Heart left ventricle (tissue), 16 donors: Measurements from ENCODE around the gene C10orf53. TPM values are rescaled to one million over a fixed set of nuclear protein-coding genes. Genes with fewer than 3 reads are reported as not detected.

Source experiments
- ATAC-seq, 4 donors: fragments of 200-7000 bp; cut with Tn5 transposase; one replicate each; pipeline ENCODE4 v1.9.1; 2020 to 2022; ENCODE audit warnings: moderate library complexity in 4 of 4, mild to moderate bottlenecking in 3 of 4, moderate number of reproducible peaks in 1 of 4
- DNase-seq, 5 donors: peaks; one replicate each; pipeline ENCODE4 v3.0.0-alpha.2; 2020
- H3K27ac ChIP-seq, 12 donors: fragments of 200-600 bp; sonication (generic) in 4 of 12; one replicate each; pipeline versions ENCODE4 v1.5.0 to v1.8.0; 2016 to 2022; ENCODE audit warnings: mild to moderate bottlenecking in 2 of 12
- H3K27me3 ChIP-seq, 9 donors: fragments of 200-600 bp; sonication (generic) in 2 of 9; one replicate each; pipeline versions ENCODE4 v1.5.1 to v1.8.0; 2016 to 2022; ENCODE audit warnings: mild to moderate bottlenecking in 3 of 9
- H3K36me3 ChIP-seq, 9 donors: fragments of 200-600 bp; sonication (generic) in 2 of 9; one replicate each; pipeline versions ENCODE4 v1.5.0 to v1.8.0; 2018 to 2022; ENCODE audit warnings: mild to moderate bottlenecking in 2 of 9
- H3K4me1 ChIP-seq, 12 donors: fragments of 200-600 bp; sonication (generic) in 4 of 12; one replicate each; pipeline versions ENCODE4 v1.5.0 to v1.8.0; 2016 to 2022; ENCODE audit warnings: mild to moderate bottlenecking in 3 of 12
- H3K4me3 ChIP-seq, 12 donors: fragments of 200-600 bp; sonication (generic) in 4 of 12; one replicate each; pipeline versions ENCODE4 v1.5.0 to v1.8.0; 2017 to 2022; ENCODE audit warnings: mild to moderate bottlenecking in 9 of 12, moderate library complexity in 4 of 12
- H3K9me3 ChIP-seq, 12 donors: fragments of 200-600 bp; sonication (generic) in 4 of 12; one replicate each; pipeline versions ENCODE4 v1.5.0 to v1.8.0; 2016 to 2022; ENCODE audit warnings: mild to moderate bottlenecking in 1 of 12
- POLR2A ChIP-seq, 2 donors: fragments of 450-650 bp; IDR thresholded peaks; one replicate each; pipeline ENCODE4 v1.6.1; 2017; ENCODE audit warnings: antibody characterized with exemption in 2 of 2, mild to moderate bottlenecking in 2 of 2, moderate library complexity in 2 of 2
- WGBS, 4 donors: extraction: QIAGEN DNeasy Blood & Tissue Kit in 2 of 4; methylation state at CpG; one replicate each; pipeline versions ENCODE4 v1.1.5 to v1.1.7; 2013 to 2018; 5-methylcytosine and 5-hydroxymethylcytosine counted together
- intact Hi-C, 10 donors: fragments of 100-400 bp; cut with DNase I; formaldehyde crosslinking; loops; one replicate each; pipeline versions ENCODE4 v1.11.1 to v1.14.2; 2022
- polyA plus RNA-seq, 2 donors: library from polyadenylated mRNA; stranded (reverse); fragments of 200-250 nt; gene quantifications; one replicate each; pipeline ENCODE4 v1.2.3, GENCODE V29; 2013
- total RNA-seq, 9 donors: library from RNA; depleted of rRNA in 2 of 9; stranded (reverse); fragments of >200 nt in 2 of 9; fragmentation: NEBNext Ultra II Directional in 3 of 9; extraction: Animal tissue kit (Norgen Biotek cat#: 25700) in 3 of 9; gene quantifications; one replicate each; pipeline versions ENCODE4 v1.1.0 to v1.2.4, GENCODE V29; 2016 to 2023
- TF ChIP-seq, protein P1 (sequence below), 12 donors: fragments of 200-600 bp; sonication (generic) in 4 of 12; IDR thresholded peaks; one replicate each; pipeline versions ENCODE4 v1.5.0 to v1.8.0; 2018 to 2022; ENCODE audit warnings: antibody characterized with exemption in 12 of 12, mild to moderate bottlenecking in 5 of 12
- donor health status: ischemic (EF 13 %, LVEDD 7.1; RV severe dilation, severe dysfunction).
- donor health status: healthy with polysubstance abuse.
- donor health status: DM: no; HTN: yes; CAD: no.
- donor health status: DM: no; HTN: no; CAD: no.
- donor health status: ischemic (EF 25% LVEDD 6.9; RV normal size, moderate dysfunction).
- donor health status: ischemic (EF 25% LVEDD 5.7; RV mildly dilated, moderate dysfunction).
- donor health status: healthy.
- donor health status: DM: yes; HTN: yes; CAD: no.
- donor health status: ischemic (EF 35%, LVEDD 5.7; RV mildly dilated, moderate dysfunction).
- donor health status: nonischemic (EF 11% LVEDD 7.7; RV severe dilation, severe dysfunction).
- donor health status: DM: yes; HTN: yes; CAD: no.
- donor health status: PGD.
- donor health status: ischemic (EF 29% LVEDD 5.4; RV normal size, mild dysfunction).
- donor health status: nonischemic (EF 23%, LVEDD 6.1; RV moderate dilation, normal function).

Gene C10orf53
- total and polyA plus RNA-seq, 11 donors: not detected

DNA sequence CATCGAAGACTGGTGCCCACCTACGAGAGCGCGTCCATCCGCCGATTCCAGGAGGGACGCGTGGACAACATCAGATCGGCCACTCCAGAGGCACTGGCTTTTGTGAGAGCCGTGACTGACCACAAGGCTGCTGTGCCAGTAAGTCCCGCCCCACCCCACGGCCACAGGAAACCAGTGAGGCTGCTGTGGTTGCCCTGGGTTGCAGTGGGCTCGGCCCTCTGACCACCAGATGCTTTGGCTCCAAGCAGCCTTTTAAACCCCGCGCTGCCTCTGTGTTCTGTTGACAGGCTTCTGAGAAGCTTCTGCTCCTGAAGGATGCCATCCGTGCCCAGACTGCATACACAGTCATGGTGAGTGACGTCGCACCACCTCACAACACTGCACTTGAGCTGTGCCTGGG lies 24.4 kb upstream of the C10orf53 start:
- 85 to 88% (median 85%) methylated on average over 14 to 18 of the region's 18 CpGs for WGBS, 4 donors
- peaks cover 0 to 23% (median 0%) of the 10 kb centered on the region in 9 donors for H3K27me3 ChIP-seq
- peaks cover 0 to 18% (median 9%) of the 10 kb centered on the region in 12 donors for H3K9me3 ChIP-seq
- no peak for TF ChIP-seq POLR2A (IDR thresholded peaks at IDR 0.05)
- TF ChIP-seq, protein P1, sequence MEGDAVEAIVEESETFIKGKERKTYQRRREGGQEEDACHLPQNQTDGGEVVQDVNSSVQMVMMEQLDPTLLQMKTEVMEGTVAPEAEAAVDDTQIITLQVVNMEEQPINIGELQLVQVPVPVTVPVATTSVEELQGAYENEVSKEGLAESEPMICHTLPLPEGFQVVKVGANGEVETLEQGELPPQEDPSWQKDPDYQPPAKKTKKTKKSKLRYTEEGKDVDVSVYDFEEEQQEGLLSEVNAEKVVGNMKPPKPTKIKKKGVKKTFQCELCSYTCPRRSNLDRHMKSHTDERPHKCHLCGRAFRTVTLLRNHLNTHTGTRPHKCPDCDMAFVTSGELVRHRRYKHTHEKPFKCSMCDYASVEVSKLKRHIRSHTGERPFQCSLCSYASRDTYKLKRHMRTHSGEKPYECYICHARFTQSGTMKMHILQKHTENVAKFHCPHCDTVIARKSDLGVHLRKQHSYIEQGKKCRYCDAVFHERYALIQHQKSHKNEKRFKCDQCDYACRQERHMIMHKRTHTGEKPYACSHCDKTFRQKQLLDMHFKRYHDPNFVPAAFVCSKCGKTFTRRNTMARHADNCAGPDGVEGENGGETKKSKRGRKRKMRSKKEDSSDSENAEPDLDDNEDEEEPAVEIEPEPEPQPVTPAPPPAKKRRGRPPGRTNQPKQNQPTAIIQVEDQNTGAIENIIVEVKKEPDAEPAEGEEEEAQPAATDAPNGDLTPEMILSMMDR (IDR thresholded peaks at IDR 0.05): no peak
- intact Hi-C loops: no loop called here
- H3K4me3 ChIP-seq: no peak overlapping the region
- ATAC-seq: no peak
- DNase-seq: no peak
- H3K4me1 ChIP-seq: no peaks in the 10 kb centered on the region
- no peaks in the 10 kb centered on the region for H3K36me3 ChIP-seq
- no peak overlapping the region for H3K27ac ChIP-seq

DNA sequence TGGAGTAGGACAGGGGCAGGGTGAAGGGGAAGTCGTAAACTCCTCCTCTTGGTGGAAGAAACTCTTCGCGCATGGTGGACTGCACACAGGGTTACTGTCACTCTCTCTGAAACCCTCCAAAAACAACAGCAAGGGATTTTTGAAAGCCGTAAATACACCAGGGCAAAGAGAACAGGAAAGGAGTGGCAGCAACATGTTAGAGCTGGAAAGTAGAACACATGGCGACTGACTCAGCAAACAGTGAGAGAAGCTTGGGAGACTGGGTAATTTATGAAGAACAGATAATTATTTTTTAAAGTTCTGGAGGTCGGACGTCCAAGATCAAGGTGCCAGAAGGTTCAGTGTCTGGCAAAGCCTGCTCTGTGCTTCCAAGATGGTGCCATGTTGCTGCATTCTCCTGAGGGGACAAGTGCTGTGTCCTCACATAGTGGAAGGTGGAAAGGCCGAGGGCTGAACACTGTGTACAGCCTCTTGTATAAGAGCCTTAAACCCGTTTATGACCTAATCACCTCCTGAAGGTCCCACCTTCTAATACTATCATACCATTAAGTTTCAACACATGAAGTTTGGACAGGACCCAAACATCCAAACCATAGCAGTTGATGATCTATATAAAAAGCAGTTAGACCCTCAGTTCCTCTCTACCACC lies 22.5 kb upstream of the C10orf53 start:
- TF ChIP-seq, protein P1 (IDR thresholded peaks at IDR 0.05): no peak
- no peak for TF ChIP-seq POLR2A (IDR thresholded peaks at IDR 0.05)
- Histone ChIP-seq H3K27ac (no peak overlapping the region), H3K27me3 (peaks cover 0 to 11% (median 2%) of the 10 kb centered on the region in 9 donors), H3K36me3 (no peaks in the 10 kb centered on the region), H3K4me1 (no peaks in the 10 kb centered on the region), H3K9me3 (peaks cover 0 to 21% (median 10%) of the 10 kb centered on the region in 12 donors), H3K4me3 (no peak overlapping the region)
- intact Hi-C loops: no loop called here
- no peak for ATAC-seq
- 81 to 85% (median 82%) methylated on average over 9 of the region's 9 CpGs for WGBS, 4 donors
- no peak for DNase-seq

DNA sequence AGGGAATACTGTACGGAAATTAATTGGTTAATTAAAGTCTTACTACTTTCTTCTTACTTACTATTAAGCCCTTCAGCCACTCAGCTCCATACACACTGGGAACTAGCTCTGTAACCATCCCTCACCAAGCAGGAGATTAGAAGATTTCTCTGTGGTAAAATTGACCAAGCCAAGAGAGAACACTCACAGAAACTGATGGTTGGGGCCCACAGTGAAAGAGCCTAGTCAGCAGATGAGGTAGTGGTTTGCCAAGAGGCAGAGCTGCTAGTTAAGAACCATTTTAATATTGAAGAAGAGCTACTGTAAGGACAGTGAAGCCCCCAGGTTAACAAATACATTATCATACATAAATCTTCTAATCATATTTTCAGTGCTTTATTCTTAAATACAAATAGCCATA lies 21.8 kb upstream of the C10orf53 start:
- DNase-seq (no peak), ATAC-seq (no peak)
- Histone ChIP-seq H3K4me1 (no peaks in the 10 kb centered on the region), H3K27ac (no peak overlapping the region), H3K27me3 (peaks cover 0 to 11% (median 0%) of the 10 kb centered on the region in 9 donors), H3K36me3 (no peaks in the 10 kb centered on the region), H3K4me3 (no peak overlapping the region), H3K9me3 (peaks cover 0 to 21% (median 10%) of the 10 kb centered on the region in 12 donors)
- intact Hi-C loops: no loop called here
- TF ChIP-seq, protein P1 (IDR thresholded peaks at IDR 0.05): no peak
- TF ChIP-seq POLR2A (IDR thresholded peaks at IDR 0.05): no peak
- 70 to 90% (median 76%) methylated on average over 1 of the region's 1 CpG for WGBS, 4 donors

DNA sequence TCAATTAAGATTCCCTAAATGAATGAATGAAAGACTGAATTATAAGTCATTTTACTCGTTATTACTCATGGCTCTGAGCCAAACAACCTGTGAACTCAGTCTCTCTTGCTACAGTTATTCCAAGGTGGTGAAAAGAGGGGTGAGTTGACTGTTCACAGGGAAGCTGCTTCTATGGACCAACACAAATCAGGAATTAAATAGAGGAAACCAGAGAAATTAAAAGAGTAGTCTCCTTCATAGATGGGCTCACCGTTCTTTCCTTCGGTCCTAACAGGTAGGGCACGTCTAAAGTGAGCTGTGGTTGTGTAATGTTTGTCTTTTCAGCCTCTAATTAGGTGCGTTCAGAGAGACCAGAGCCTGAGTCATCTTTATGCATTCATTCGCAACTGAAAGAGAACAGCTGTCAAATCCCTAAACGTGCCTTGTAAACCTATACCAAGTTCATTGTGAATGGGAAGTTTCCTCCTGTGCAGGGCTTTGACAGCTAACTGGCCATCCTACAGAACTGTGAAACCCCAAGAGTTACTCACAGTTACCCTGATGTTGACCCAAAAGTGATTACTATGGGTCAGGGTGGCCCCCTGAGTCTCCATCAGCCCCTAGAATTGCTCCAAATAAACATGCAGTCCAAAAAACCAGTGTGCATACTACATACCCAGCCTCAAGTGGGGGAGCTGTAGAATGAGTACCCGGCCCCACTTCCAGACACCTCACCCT lies 18.2 kb upstream of the C10orf53 start:
- Histone ChIP-seq H3K4me3 (no peak overlapping the region), H3K9me3 (peaks cover 0 to 21% (median 10%) of the 10 kb centered on the region in 12 donors), H3K27me3 (peaks cover 0 to 6% (median 0%) of the 10 kb centered on the region in 9 donors), H3K36me3 (no peaks in the 10 kb centered on the region), H3K4me1 (no peaks in the 10 kb centered on the region), H3K27ac (no peak overlapping the region)
- ATAC-seq: no peak
- no peak for DNase-seq
- intact Hi-C loops: no loop called here
- WGBS, 4 donors: 46 to 55% (median 55%) methylated on average over 8 of the region's 8 CpGs
- TF ChIP-seq, protein P1 (IDR thresholded peaks at IDR 0.05): no peak
- no peak for TF ChIP-seq POLR2A (IDR thresholded peaks at IDR 0.05)
